ENCODE data around the gene STS. TPM values are rescaled to one million over a fixed set of nuclear protein-coding genes. Genes with fewer than 3 reads are reported as not detected.
A peak's percentile ranks its signal among the peaks of the same experiment; 100 is the strongest.

Gene STS
- polyA plus RNA-seq, 3 donors from 2014 or later: 1.6 to 3.7 (median 3.5) TPM

DNA sequence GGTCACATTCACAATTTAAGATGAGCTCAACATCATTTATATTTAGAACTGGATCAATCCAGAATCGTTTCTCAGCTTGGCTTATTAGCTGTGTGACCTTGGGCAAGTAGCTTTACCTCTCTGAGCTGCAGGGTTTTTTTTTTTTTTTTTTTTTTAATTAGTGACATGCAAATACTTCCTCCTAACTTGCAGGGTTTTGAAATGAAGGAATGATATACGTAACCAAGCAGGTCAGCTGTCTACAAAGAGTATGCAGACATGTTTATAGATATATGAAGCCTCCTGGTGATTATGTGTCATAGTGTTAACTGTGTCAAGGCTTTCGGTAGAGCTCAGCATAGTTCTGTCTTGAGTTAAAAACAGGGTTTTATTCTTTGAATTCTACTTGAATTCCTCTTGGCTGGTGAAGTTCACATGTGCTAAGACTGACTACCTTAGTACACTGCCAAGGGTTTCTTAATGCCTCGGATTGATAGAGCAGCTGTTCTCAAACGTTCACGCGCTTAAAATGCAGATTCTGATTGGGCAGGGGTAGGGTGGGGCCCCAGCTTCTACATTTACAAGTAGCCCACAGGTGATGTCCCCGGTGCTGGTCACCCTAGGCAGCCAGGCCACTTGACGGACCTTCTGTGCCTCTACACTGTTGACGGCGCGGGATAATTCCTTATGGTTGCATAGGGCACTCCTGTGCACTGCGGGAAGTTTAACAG, 654 bp upstream of the STS start:
- H3K9me3 Mint-ChIP-seq: no peaks in the 10 kb centered on the region
- H3K27ac Mint-ChIP-seq: peak overlapping the region; percentile 70 to 96 (median 90)
- DNase-seq: peak in 1 of 3 donors; percentile 10
- H3K36me3 Mint-ChIP-seq: no peaks in the 10 kb centered on the region
- peaks cover 20 to 22% (median 20%) of the 10 kb centered on the region in 3 donors for H3K27me3 Mint-ChIP-seq (ENCODE audit: low read depth in 3 of 3)
- H3K4me1 Mint-ChIP-seq: peaks cover 22 to 33% of the 10 kb centered on the region in 2 donors
- peak overlapping the region; percentile 85 to 91 (median 90) for H3K4me3 Mint-ChIP-seq

DNA sequence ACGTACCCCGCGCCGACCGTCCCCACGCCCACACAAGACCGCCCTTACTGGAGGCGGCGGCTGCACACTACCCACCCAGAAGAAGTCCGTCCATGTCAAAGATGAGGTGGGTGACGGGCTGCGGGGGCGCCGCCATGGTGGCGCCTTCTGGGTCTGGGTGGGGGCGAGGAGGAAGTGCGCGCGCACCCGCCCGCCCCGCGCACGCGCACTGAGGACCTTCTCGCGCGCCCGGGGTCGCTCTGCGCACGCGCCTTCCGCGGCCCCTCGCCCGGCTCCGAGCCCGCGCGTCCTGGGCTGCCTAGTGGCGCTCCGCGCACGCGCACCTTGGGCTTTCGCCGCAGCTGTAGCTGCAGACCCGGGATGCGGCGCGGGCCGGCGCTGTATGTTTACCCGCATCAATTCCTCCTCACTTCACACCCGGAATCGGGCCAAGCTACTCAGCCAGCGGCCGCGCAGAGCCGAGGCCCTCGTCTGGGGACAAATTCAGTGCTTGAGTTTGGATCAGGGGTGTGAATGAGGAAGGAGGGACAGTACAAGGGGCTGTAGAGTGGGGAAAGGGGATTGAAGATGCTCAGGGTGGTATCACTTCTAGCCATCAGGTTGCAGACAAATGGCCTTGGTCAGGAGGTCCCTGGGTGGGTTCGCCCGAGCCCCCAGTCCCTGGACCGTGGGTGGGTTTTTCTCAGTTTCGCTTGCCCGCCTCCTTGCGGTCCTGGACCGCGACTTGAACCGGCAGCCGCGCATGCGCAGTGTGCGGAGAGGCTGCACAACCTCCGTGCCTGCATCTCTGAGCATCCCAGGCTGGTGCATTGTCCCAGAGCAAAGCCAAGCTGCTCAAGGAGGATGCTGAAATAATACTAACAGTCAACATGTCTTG, 704 bp downstream of the STS start, which contains the start of gene PUDP:
PUDP (minus strand) TSS at position 176 of the 877 bp plus-strand sequence; CDS start at position 136, 40 bp downstream.
- Mint-ChIP-seq H3K9me3 (no peaks in the 10 kb centered on the region), H3K27ac (peak within 1 kb of the TSS; percentile 81 to 96 (median 93)), H3K27me3 (ENCODE audit: low read depth in 3 of 3) (peaks cover 20 to 22% (median 20%) of the 10 kb centered on the region in 3 donors), H3K4me1 (peaks cover 21 to 33% of the 10 kb centered on the region in 2 donors), H3K36me3 (no peaks in the 10 kb centered on the region), H3K4me3 (peak within 1 kb of the TSS; percentile 89 to 95 (median 94))
- DNase-seq: peak; percentile 93 to 96 (median 96)

DNA sequence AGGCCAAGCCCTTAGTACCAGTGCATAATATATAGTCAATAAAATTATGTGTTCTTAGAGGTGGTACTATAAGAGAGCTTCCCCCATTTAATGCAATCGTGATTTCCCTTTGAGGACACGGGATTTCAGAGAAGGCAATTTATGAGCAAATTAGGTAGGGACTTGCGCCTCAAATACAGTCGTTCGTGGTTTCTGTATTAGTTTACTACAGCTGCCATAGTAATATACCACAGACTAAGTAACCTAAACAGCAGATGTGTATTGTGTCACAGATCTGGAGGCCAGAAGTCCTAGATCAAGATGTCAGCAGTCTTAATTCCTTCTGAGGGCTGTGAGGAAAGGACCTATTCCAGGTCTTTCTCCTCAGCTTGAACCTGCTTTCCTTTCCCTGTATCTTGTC, 1.9 kb downstream of the STS start:
- Mint-ChIP-seq H3K4me1 (peaks cover 21 to 33% of the 10 kb centered on the region in 2 donors), H3K27me3 (ENCODE audit: low read depth in 3 of 3) (peaks cover 20 to 22% (median 20%) of the 10 kb centered on the region in 3 donors), H3K36me3 (no peaks in the 10 kb centered on the region), H3K9me3 (no peaks in the 10 kb centered on the region), H3K4me3 (peak overlapping the region; percentile 20 to 95 (median 91)), H3K27ac (peak overlapping the region in 1 of 6 donors; percentile 53)
- no peak for DNase-seq

DNA sequence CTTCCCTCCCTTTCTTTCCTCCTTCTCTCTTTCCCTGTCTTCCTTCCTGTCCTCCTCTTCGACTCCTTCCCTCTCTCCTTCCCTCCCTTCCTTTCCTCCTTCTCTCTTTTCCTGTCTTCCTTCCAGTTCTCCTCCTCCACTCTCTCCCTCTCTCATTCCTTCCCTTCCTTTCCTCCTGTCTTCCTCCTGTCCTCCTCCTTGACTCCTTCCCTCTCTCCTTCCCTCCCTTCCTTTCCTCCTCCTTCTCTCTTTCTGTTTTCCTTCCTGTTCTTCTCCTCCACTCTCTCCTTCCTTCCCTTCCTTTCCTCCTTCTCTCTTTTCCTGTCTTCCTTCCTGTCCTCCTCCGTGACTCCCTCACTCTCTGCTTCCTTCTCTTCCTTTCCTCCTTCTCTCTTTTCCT, 5.7 kb downstream of the STS start:
- Mint-ChIP-seq H3K27me3 (ENCODE audit: low read depth in 3 of 3) (peaks cover 12 to 15% (median 13%) of the 10 kb centered on the region in 3 donors), H3K36me3 (peaks cover 3 to 4% (median 4%) of the 10 kb centered on the region in 3 donors), H3K9me3 (no peaks in the 10 kb centered on the region), H3K27ac (peak overlapping the region in 1 of 6 donors; percentile 77), H3K4me3 (no peak overlapping the region), H3K4me1 (peaks cover 6 to 12% of the 10 kb centered on the region in 2 donors)
- DNase-seq: no peak

DNA sequence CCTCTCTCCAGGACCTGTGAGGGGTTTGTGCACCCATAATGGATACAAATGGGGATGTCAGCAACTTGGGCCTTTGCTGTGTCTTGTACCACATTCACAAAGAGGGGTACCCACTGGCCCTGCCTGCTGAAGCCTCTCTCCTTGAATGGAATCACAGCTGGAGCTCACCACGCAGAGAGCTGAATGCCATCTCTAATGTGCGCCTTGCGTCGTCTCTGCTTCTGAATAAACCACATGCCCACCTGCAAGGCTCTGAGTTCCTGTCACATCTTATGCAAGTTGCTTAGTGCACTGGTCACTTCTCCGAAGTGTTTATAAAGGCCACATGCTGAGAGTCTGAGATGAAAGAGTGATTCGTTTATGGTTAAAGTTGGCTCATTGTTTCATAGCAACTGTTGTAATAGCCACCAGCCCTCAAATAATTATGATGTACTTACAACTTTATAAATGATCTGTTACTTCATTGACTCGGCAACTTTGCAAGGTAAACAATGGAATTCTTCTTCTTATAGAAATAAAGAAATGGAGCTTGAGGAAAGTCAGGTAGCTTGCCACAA, 6.6 kb downstream of the STS start:
- H3K9me3 Mint-ChIP-seq: no peaks in the 10 kb centered on the region
- peaks cover 3 to 4% (median 4%) of the 10 kb centered on the region in 3 donors for H3K36me3 Mint-ChIP-seq
- no peak overlapping the region for H3K4me3 Mint-ChIP-seq
- H3K4me1 Mint-ChIP-seq: peaks cover 0 to 5% of the 10 kb centered on the region in 2 donors
- peaks cover 3 to 6% (median 4%) of the 10 kb centered on the region in 3 donors for H3K27me3 Mint-ChIP-seq (ENCODE audit: low read depth in 3 of 3)
- no peak overlapping the region for H3K27ac Mint-ChIP-seq
- no peak for DNase-seq

DNA sequence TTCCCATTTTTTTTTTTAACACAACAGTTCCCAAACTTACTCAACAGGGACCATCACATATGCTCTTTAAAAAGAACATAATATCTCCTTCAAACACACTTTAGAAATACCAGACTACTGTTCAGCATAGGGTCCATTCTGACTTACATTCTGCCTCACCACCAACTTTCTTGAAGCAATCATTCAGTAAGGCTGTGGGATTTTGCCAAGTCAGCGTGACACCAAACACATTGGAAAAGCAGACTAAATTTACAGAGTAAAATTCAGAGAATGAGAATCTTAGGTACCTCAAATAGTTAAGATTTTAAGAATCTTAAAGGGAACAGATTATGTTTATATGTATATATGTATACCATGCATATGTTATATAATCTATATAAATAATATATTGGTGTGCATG, 7.7 kb downstream of the STS start:
- H3K4me3 Mint-ChIP-seq: no peak overlapping the region
- H3K9me3 Mint-ChIP-seq: peaks cover 0 to 3% (median 0%) of the 10 kb centered on the region in 6 donors
- no peak overlapping the region for H3K27ac Mint-ChIP-seq
- peaks cover 0 to 4% (median 4%) of the 10 kb centered on the region in 3 donors for H3K27me3 Mint-ChIP-seq (ENCODE audit: low read depth in 3 of 3)
- peaks cover 3 to 4% (median 4%) of the 10 kb centered on the region in 3 donors for H3K36me3 Mint-ChIP-seq
- no peak for DNase-seq
- H3K4me1 Mint-ChIP-seq: no peaks in the 10 kb centered on the region

DNA sequence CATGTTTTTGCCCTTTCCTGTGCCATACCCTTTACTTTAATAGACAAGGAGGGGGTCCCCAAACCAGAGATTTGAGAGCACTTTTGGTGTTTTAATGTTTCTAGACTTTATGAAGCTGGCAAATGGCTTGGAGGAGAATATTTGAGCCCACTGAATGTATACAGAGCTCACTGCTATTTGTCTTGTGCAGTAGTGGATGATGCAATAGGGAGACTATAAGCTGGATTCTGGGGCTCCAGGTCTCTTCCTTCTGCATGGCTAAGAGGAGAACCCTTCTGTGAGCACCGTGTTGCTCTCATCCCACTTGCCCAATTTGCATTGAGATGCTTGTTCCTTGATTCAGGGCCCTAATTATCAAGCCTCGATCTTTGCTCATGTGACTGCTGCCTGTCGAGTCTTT, 9.4 kb downstream of the STS start:
- Mint-ChIP-seq H3K27me3 (ENCODE audit: low read depth in 3 of 3) (peaks cover 0 to 4% (median 2%) of the 10 kb centered on the region in 3 donors), H3K4me1 (no peaks in the 10 kb centered on the region), H3K27ac (no peak overlapping the region), H3K4me3 (no peak overlapping the region), H3K36me3 (peaks cover 3 to 4% (median 4%) of the 10 kb centered on the region in 3 donors), H3K9me3 (peaks cover 0 to 3% (median 0%) of the 10 kb centered on the region in 6 donors)
- DNase-seq: no peak

DNA sequence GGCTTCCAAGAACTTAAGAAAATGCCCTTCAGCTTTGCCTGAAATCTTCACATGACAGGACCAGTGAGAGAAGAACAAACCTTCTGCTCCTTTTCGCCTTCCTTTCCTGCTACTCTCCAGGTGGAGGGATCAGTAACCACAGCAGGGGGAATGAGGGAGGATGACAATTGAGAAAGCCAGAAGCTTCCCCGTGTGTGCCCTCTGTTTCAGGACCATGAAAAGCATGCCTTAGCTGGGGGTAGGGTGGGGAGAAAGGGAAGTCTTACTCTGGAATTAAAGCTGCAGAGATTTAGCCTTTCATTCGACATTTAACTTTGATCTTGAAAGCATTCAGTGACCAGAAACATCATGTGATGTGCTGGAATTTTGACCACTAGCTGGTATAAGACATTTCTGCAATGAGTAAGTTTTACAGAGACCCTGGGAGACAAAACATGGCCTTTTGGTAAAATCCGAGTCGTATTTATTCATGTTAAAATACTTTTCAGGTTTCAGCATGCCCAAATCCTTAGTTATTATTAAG, 11.0 kb downstream of the STS start:
- DNase-seq: no peak
- Mint-ChIP-seq H3K9me3 (peaks cover 0 to 3% (median 0%) of the 10 kb centered on the region in 6 donors), H3K27ac (no peak overlapping the region), H3K27me3 (ENCODE audit: low read depth in 3 of 3) (peaks cover 0 to 7% (median 2%) of the 10 kb centered on the region in 3 donors), H3K4me1 (no peaks in the 10 kb centered on the region), H3K36me3 (peaks cover 3 to 4% (median 4%) of the 10 kb centered on the region in 3 donors), H3K4me3 (no peak overlapping the region)

DNA sequence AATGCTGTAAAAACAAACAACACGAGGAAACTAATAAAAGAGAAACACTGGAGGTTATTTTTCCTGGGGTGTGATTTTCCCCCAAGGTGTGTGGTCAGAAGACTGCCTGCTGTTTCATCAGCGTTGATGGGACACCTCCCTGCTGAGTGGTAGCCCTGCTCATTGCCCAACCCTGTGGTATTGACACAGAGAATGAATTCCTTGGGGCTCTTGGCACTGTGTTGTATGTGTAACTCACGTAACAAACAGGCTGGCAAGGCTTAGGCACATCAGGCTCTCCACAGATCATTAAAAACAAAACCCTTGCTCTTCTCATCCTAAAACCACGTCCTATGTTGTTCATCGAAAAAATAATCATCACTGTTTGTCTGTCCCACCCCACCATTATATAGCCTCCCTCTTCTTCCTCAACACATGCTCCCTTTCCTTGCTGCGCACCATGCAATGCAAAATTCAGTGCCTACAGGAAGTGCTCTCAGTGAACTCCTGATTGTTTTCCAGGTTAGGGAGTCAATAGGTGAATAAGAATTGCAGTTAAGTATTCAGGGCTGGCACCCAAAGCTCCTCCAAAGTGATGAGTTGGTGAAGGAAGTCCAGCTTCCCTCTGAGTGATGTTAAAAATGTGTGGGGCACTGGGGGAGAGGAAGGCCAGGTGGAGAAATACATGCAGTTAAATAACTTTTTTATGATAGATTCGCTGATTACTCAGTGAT, 11.8 kb downstream of the STS start:
- H3K27ac Mint-ChIP-seq: no peak overlapping the region
- peaks cover 0 to 7% (median 2%) of the 10 kb centered on the region in 3 donors for H3K27me3 Mint-ChIP-seq (ENCODE audit: low read depth in 3 of 3)
- peaks cover 3 to 4% (median 4%) of the 10 kb centered on the region in 3 donors for H3K36me3 Mint-ChIP-seq
- no peak for DNase-seq
- no peak overlapping the region for H3K4me3 Mint-ChIP-seq
- H3K4me1 Mint-ChIP-seq: no peaks in the 10 kb centered on the region
- peaks cover 0 to 3% (median 0%) of the 10 kb centered on the region in 6 donors for H3K9me3 Mint-ChIP-seq

DNA sequence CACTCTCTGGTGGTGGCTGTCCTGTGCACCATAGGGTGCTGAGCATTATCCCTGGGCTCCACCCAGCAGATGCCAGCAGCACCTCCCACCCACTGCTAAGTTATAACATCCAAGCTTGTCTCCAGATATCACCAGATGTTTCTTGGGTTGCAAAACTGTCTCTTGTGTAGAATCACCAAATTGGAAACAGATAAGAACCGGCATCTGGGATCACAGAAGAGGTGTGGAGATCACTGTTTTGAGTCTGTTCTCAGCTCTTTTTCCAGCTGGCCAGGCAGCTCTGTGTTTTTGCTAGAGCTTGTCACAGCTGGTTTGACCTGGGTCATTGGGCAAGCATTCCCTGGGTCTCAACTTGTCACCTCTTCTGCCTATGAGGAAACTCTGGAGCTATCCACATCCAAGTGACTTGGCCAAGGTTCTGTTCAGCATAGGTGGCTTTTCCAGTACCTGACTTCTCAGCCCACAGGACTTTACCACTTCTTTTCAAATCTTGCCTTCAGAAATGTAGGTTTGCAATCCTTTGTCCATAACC, 15.7 kb downstream of the STS start:
- Mint-ChIP-seq H3K27ac (no peak overlapping the region), H3K4me1 (no peaks in the 10 kb centered on the region), H3K4me3 (no peak overlapping the region), H3K36me3 (peaks cover 0 to 4% (median 0%) of the 10 kb centered on the region in 3 donors), H3K27me3 (ENCODE audit: low read depth in 3 of 3) (peaks cover 0 to 3% (median 0%) of the 10 kb centered on the region in 3 donors), H3K9me3 (peaks cover 0 to 3% (median 0%) of the 10 kb centered on the region in 6 donors)
- no peak for DNase-seq

DNA sequence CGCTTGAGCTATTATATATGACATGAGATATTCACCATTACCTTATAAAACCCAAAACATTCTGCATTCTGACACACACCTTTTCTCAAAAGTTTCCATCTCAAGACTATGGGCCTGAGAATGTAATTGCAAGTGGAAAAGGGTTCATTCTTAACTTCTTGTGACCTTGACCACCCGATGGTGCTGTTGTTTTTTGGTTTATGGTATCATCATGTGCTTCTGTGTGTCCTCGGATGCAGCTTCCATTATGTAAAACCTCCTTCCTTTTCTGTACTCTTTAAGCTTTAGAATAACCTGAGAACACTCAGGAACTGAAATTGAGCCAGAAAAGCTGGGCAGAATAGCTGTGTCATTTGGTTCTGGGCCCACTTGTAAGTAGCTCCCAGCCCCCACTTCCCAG, 16.7 kb downstream of the STS start:
- Mint-ChIP-seq H3K36me3 (peaks cover 0 to 4% (median 3%) of the 10 kb centered on the region in 3 donors), H3K4me1 (no peaks in the 10 kb centered on the region), H3K27me3 (ENCODE audit: low read depth in 3 of 3) (peaks cover 0 to 3% (median 0%) of the 10 kb centered on the region in 3 donors), H3K27ac (no peak overlapping the region), H3K4me3 (no peak overlapping the region), H3K9me3 (peaks cover 0 to 3% (median 0%) of the 10 kb centered on the region in 6 donors)
- no peak for DNase-seq

DNA sequence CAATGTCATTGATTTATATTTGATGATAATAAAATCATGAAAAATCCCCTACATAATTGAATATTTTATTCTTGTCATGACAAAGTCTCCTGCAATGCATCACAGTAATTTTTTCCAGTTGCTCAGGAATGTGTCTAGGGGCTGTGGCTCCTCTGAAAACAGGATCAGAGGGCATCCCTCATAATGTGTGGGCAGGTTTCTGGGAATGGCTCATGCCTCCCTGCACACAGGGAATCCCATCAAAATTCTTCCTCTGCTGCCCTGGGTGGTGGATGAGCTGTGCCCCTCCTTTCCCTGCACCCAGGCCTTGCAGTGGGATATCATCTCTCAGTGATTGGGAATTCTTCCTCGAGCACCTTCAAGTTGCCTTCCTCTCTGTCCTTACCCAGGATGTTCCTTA, 20.9 kb downstream of the STS start:
- DNase-seq: no peak
- H3K27ac Mint-ChIP-seq: no peak overlapping the region

More for the DNA sequence above, 20.9 kb downstream of the STS start:
- no peaks in the 10 kb centered on the region for H3K27me3 Mint-ChIP-seq (ENCODE audit: low read depth in 3 of 3)
- H3K9me3 Mint-ChIP-seq: peaks cover 0 to 3% (median 0%) of the 10 kb centered on the region in 6 donors
- no peak overlapping the region for H3K4me3 Mint-ChIP-seq
- H3K36me3 Mint-ChIP-seq: peaks cover 0 to 5% (median 4%) of the 10 kb centered on the region in 3 donors
- H3K4me1 Mint-ChIP-seq: no peaks in the 10 kb centered on the region

Data from immature natural killer cell (primary cell).